Head of caudate nucleus (tissue), 42 donors: ENCODE results near the gene GSDMA.

ENCODE experiments used
- DNase-seq, 42 donors: peaks; one replicate each; pipeline versions ENCODE4 v3.0.0 to v3.0.0-alpha.2; 2020 to 2021; ENCODE audit warnings: mixed read lengths in 7 of 42
- intact Hi-C: fragments of 100-400 bp; cut with DNase I; formaldehyde crosslinking; loops from one replicate; pipeline ENCODE4 v1.15.0; 2022

The GSDMA gene

GRCh38 chr17:40026816-40027613 lies 64.2 kb downstream of the GSDMA start:
- intact Hi-C loops = no loop called here
- DNase-seq = peak; percentile 52 to 91 (median 81)
